ENCODE data around the gene GMIP. TPM values are rescaled to one million over a fixed set of nuclear protein-coding genes. Genes with fewer than 3 reads are reported as not detected.

GMIP gene
- total RNA-seq, 1 donor: 3.2 TPM

- no peak for DNase-seq (ENCODE audit: low read depth)
- no peak overlapping the region for H3K4me3 ChIP-seq (ENCODE audit: low read depth, low read length)
- no peak for TF ChIP-seq CTCF (IDR thresholded peaks at IDR 0.05; ENCODE audit: insufficient read depth, low read length)
These were observed 8.1 kb downstream of the GMIP start for GRCh38 chr19:19635313-19635702.

DNA sequence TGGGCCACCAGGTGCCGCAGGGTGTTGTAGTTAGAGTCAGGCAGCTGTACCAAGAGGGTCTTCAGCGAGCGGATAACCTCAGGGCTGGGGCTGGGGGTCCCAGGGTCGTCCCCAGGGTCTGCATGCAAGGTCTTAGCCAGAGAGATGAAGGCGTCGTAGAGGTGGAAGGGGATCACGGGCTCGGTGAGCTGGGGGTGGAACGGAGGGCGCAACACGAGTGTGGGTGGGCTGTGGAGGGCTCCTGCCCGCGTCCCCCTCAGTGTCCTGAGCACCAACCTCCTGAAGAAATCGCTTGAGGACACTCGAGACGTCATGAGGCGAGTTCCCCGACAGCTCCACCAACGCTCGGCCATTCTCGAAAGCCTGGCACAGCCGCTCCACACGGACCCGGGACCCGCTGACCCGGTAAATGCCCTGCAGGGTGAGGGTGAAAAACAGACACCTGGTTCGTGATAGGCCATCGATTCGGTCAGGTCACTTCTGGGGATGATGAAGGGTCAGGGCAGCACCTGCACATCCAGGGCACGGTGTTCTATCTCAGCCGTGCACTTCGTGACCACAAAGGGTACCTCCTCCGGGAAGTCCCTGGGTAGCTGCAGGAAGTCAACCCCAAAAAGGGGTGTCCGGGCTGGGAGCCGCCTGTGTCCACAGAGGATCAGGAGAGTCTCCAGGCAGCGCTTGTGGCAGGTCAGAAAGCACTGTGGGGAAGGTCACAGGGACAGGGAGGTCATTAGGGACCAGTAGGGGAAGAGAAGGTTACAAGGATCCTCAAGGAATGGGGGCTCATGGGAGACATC is 8.7 kb downstream of the GMIP start:
- TF ChIP-seq CTCF (IDR thresholded peaks at IDR 0.05; ENCODE audit: insufficient read depth, low read length): no peak
- DNase-seq (ENCODE audit: low read depth): no peak
- H3K4me3 ChIP-seq (ENCODE audit: low read depth, low read length): no peak overlapping the region

DNA sequence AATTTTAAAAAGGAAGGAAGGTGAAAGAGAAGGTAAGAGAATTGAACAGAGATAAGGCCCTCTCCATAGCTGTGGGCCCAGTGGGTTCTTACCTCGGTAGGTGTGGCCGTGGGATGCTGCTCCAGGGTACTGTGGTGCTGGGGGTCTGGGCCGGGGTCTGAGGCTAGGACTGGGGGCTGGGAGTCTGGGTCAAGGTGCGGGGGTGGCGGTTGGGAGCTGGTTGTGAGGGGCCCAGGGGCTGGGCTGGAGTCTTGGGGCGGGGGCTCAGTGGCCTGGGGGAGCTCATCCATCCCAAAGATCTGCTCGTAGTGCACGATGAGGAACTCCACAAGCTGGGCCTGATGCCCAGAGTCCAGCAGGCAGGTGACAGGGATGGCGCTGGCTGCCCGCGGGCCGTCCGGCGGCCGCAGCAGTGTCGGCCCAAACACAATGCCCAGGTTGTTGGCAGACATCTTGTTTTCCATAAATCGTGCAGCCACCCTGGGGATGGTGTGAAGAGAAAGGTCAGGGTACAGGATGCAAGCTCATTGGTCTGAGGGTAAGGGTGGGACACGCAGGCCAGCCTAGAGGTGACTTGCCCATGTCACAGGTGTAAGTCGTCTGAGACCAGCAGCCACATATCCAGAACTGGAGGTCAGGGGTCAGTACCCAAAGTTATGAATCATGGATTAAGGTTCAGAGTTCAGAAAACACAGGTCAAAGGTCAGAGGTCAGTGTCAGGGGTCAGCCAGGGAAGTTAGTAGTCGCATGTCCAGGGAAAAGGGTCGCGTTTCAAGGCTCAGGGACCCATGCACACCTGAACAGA is 9.5 kb downstream of the GMIP start:
- no peak for TF ChIP-seq CTCF (IDR thresholded peaks at IDR 0.05; ENCODE audit: insufficient read depth, low read length)
- no peak for DNase-seq (ENCODE audit: low read depth)
- no peak overlapping the region for H3K4me3 ChIP-seq (ENCODE audit: low read depth, low read length)

- H3K4me3 ChIP-seq (ENCODE audit: low read depth, low read length): no peak overlapping the region
- no peak for TF ChIP-seq CTCF (IDR thresholded peaks at IDR 0.05; ENCODE audit: insufficient read depth, low read length)
- no peak for DNase-seq (ENCODE audit: low read depth)
These were observed 10.8 kb downstream of the GMIP start for GRCh38 chr19:19632661-19633060.

DNA sequence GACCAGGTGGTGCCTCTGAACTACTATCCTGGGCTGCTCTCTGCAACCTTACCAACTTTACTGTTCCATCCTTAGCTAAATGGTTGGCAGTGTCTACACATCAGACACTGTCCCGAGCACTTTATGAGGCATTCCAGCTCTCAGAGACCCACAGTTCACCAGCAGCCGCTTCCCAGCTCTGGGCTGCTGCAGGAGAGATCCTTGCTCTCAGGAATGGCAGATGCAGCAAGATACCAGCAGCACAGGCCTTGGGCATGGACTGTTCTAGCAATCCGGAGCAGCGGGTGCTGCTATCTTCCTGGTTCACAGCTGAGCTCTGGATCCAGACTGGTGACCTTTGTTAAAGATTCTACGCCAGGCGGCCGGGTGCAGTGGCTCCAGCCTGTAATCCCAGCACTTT is 12.1 kb downstream of the GMIP start:
- no peak for DNase-seq (ENCODE audit: low read depth)
- no peak overlapping the region for H3K4me3 ChIP-seq (ENCODE audit: low read depth, low read length)
- TF ChIP-seq CTCF (IDR thresholded peaks at IDR 0.05; ENCODE audit: insufficient read depth, low read length): no peak

DNA sequence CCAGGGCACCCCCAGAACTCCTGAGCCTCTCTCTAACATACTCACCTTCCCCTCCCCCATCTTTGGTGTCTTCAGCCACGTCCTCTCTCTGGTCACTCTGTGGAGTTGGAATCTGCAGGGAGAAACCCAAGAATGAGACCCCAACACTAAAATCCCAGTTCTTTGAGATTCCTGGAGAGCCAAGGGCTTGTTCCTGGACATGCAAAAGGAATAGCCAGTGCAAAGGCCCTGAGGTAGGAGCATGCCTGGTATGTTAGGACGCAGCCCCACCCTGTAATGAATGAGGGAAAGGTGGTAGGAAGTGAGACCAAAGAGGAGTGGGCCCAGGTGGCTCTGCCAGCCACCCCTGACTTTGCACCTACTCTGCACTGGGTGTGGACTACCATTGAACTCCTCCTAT is 13.0 kb downstream of the GMIP start:
- DNase-seq (ENCODE audit: low read depth): no peak
- no peak for TF ChIP-seq CTCF (IDR thresholded peaks at IDR 0.05; ENCODE audit: insufficient read depth, low read length)
- H3K4me3 ChIP-seq (ENCODE audit: low read depth, low read length): no peak overlapping the region
